ENCODE data around the gene FOXL3.

Gene FOXL3

DNA sequence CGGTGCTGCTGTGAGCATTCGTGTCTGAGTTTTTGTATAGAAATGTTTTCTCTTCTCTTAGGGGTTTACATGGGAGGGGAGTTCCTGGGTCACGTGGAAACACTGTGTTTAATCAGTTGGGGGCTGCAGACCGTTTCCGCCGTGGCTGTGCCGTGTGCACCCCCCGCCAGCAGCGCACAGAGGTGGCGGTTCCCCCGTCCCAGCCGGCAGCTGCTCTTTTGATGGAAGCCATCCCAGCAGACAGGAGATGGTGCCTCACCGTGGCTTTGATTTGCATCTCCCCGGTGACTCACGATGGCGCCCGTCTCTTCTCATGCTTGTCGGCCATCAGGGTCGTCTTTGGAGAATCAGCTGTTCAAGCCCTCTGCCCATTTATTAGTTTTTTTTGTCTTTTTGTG lies 34.9 kb upstream of the FOXL3 start:
- TF ChIP-seq, protein P1, sequence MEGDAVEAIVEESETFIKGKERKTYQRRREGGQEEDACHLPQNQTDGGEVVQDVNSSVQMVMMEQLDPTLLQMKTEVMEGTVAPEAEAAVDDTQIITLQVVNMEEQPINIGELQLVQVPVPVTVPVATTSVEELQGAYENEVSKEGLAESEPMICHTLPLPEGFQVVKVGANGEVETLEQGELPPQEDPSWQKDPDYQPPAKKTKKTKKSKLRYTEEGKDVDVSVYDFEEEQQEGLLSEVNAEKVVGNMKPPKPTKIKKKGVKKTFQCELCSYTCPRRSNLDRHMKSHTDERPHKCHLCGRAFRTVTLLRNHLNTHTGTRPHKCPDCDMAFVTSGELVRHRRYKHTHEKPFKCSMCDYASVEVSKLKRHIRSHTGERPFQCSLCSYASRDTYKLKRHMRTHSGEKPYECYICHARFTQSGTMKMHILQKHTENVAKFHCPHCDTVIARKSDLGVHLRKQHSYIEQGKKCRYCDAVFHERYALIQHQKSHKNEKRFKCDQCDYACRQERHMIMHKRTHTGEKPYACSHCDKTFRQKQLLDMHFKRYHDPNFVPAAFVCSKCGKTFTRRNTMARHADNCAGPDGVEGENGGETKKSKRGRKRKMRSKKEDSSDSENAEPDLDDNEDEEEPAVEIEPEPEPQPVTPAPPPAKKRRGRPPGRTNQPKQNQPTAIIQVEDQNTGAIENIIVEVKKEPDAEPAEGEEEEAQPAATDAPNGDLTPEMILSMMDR (IDR thresholded peaks at IDR 0.05; ENCODE audit: low read depth, low read length), result no peak
- DNase-seq (ENCODE audit: low read depth, low spot score), result no peak
- in situ Hi-C loops (cut with HindIII; ENCODE audit: low sequenced_read_pairs), result no loop called here

DNA sequence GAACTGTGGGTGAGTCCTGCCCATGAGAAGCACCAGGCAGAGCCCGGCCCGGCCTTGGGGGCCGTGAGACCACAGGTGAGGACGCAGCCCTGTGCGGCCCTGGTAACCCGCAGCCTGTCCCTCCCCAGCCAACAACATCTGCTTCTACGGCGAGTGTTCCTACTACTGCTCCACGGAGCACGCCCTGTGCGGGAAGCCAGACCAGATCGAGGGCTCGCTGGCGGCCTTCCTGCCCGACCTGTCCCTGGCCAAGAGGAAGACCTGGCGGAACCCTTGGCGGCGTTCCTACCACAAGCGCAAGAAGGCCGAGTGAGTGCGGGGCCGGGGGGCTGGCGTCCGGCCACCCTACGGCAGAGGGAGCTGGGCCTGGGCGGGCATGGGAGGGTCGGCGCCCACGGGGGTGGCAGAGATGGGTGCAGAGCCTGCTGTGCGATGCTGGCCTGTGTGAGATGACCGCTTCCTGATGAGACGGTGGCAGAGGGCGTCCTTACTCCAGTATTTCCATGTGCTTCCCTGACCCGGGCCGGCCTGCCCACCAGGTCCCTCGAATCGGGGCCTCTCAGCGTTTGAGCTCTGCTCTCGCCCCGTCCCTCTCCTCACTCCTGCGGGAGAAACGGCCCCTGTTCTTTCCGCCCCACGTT lies 34.1 kb upstream of the FOXL3 start:
- in situ Hi-C loops (cut with HindIII; ENCODE audit: low sequenced_read_pairs), result no loop called here
- TF ChIP-seq, protein P1 (IDR thresholded peaks at IDR 0.05; ENCODE audit: low read depth, low read length), result no peak
- DNase-seq (ENCODE audit: low read depth, low spot score), result no peak
- no peak overlapping the region for H3K4me3 ChIP-seq (ENCODE audit: low read depth, low read length)

More for the DNA sequence above, 34.9 kb upstream of the FOXL3 start:
- H3K4me3 ChIP-seq (ENCODE audit: low read depth, low read length), result no peak overlapping the region

DNA sequence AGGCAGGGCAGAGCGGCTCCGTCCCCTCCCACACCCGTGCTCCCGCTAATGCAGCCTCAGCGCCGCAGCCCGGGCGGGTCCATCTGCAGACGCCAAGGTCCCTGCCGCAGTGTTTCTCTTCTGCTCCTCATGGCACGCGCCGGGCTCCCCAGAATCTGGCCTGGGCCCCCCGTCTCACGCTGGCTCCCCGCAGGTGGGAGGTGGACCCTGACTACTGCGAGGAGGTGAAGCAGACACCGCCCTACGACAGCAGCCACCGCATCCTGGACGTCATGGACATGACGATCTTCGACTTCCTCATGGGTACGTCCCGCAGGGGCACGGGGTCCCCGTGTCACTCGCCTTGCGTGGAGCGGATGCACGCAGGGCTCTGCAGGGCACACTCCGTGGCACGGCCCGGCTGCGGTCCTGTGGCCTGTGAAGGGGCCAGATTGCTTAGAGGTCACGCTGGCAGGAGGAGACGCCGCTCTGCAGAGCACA lies 33.5 kb upstream of the FOXL3 start:
- no peak overlapping the region for H3K4me3 ChIP-seq (ENCODE audit: low read depth, low read length)
- no peak for DNase-seq (ENCODE audit: low read depth, low spot score)
- in situ Hi-C loops (cut with HindIII; ENCODE audit: low sequenced_read_pairs), result no loop called here
- TF ChIP-seq, protein P1 (IDR thresholded peaks at IDR 0.05; ENCODE audit: low read depth, low read length), result no peak

DNA sequence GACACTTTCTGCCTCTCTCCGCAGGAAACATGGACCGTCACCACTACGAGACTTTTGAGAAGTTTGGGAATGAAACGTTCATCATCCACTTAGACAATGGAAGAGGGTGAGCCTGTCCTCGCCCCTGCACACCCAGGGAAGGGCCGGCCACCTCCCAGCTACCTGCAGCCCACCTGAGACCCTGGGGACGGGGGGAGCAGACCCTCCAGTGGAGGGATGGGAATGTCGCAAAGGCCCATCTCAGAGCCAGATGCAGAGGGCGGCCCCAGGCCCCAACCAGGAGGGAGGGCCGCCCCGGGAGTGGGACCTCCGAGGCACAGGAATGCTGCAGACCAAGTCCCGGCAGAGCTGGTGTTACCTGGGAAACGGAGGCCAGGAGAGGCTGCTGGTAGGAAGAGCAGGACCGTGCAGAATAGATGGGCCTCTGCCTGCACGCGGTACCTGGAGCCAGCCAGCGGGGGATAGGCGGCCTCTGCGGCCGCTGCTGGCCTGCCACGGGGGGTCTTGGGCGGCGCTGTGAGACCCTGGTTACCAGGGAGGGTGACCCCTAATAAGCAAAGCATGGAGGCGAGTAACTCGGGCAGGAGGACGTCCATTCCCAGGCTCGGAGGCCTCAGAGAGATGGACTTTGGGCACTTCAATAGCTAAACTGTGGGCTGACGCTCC lies 32.9 kb upstream of the FOXL3 start:
- in situ Hi-C loops (cut with HindIII; ENCODE audit: low sequenced_read_pairs), result no loop called here
- no peak for DNase-seq (ENCODE audit: low read depth, low spot score)
- TF ChIP-seq, protein P1 (IDR thresholded peaks at IDR 0.05; ENCODE audit: low read depth, low read length), result no peak
- H3K4me3 ChIP-seq (ENCODE audit: low read depth, low read length), result no peak overlapping the region

DNA sequence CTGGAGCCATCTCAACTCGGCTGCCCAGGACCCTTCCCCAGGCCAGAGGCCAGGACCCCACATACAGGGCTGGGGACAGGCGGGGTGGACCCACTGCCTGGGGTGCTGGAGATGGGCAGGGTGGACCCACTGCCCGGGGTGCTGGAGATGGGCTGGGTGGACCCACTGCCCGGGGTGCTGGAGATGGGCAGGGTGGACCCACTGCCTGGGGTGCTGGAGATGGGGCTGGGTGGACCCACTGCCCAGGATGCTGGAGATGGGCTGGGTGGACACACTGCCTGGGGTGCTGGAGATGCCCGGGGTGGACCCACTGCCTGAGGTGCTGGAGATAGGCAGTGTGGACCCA lies 32.4 kb upstream of the FOXL3 start:
- TF ChIP-seq, protein P1 (IDR thresholded peaks at IDR 0.05; ENCODE audit: low read depth, low read length), result no peak
- no peak for DNase-seq (ENCODE audit: low read depth, low spot score)
- in situ Hi-C loops (cut with HindIII; ENCODE audit: low sequenced_read_pairs), result no loop called here
- no peak overlapping the region for H3K4me3 ChIP-seq (ENCODE audit: low read depth, low read length)

DNA sequence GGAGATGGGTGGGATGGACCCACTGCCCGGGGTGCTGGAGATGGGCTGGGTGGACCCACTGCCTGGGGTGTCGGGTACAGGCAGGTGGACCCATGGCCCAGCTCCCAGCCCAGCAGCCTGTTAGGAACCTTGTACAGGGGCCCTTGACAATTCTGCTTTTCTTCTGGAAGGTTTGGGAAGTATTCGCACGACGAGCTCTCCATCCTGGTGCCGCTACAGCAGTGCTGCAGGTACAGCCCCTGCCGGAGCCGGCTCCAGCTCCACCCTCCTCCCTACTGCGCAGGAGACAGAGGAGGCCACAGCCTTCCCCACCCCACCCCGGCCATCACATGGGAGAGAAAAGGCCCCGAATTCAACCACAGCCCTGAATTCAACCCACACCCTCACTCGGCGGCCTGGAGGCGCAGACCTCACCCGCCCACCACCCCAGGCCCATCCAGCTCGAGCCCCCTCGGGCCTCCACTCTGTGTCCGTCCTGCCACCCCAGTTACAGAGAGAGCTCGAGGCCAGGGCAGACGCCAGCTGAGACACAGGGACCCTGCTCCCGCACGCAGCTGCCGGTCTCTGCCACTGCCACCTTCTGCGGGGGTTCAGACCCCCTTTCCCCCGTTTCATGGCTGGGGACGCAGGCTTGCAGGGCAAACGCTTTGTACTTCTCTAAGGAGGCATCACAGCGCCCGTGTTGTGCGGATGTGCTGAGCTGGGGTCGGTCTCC lies 31.3 kb upstream of the FOXL3 start:
- no peak for DNase-seq (ENCODE audit: low read depth, low spot score)
- in situ Hi-C loops (cut with HindIII; ENCODE audit: low sequenced_read_pairs), result no loop called here
- TF ChIP-seq, protein P1 (IDR thresholded peaks at IDR 0.05; ENCODE audit: low read depth, low read length), result no peak
- no peak overlapping the region for H3K4me3 ChIP-seq (ENCODE audit: low read depth, low read length)

All from astrocyte of the spinal cord (primary cell).